ENCODE data around the gene ARHGEF26.
"Not testable (repeated sequence)": the region's sequence is repeated elsewhere in the genome, so short reads cannot be mapped to it uniquely, and the experiment has no call there.

Gene ARHGEF26, protein sequence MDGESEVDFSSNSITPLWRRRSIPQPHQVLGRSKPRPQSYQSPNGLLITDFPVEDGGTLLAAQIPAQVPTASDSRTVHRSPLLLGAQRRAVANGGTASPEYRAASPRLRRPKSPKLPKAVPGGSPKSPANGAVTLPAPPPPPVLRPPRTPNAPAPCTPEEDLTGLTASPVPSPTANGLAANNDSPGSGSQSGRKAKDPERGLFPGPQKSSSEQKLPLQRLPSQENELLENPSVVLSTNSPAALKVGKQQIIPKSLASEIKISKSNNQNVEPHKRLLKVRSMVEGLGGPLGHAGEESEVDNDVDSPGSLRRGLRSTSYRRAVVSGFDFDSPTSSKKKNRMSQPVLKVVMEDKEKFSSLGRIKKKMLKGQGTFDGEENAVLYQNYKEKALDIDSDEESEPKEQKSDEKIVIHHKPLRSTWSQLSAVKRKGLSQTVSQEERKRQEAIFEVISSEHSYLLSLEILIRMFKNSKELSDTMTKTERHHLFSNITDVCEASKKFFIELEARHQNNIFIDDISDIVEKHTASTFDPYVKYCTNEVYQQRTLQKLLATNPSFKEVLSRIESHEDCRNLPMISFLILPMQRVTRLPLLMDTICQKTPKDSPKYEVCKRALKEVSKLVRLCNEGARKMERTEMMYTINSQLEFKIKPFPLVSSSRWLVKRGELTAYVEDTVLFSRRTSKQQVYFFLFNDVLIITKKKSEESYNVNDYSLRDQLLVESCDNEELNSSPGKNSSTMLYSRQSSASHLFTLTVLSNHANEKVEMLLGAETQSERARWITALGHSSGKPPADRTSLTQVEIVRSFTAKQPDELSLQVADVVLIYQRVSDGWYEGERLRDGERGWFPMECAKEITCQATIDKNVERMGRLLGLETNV

DNA sequence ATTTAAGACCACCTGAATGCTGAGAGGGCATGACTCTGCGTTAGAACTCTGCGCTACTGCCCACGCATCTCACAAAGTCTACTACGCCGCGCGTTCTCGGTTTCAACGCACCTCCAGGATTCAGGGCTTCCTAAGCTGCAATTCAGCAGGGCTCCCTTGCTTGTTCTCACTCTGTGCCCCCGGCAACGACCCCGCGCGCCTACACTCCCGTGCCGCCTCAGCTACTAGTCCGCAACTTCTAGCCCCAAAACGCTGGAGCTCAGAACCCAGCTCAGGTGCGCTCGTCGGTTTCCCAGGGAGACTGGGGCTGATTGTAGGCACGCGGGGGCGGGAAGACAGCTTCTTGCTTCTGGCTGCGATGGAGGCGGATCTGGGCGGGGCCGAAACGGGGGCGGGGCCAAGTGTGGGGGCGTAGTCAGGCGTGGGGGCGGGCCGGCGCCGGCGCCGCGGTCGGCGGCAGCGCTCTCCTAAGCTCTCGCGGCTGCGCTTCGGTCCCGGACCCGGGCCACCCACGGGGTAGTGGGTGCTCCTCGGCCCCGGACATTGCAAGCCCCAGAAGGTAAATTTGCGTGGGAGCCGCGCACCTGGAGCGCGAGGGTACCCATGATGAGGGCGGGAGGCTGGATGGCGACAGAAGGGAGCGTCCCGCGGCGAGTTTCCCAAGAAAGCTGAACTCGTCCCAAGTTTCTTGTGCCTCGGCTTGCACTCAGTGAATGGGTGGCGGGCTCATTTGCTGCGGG lies at the start of gene ARHGEF26:
Gene ARHGEF26, plus strand, starts transcription at position 430 of the 740 bp plus-strand sequence. CDS start 603 bp downstream, outside the sequence.
- intact Hi-C loops (cut with DNase I): no loop called here
- peak; percentile 50 to 96 (median 74) for DNase-seq

DNA sequence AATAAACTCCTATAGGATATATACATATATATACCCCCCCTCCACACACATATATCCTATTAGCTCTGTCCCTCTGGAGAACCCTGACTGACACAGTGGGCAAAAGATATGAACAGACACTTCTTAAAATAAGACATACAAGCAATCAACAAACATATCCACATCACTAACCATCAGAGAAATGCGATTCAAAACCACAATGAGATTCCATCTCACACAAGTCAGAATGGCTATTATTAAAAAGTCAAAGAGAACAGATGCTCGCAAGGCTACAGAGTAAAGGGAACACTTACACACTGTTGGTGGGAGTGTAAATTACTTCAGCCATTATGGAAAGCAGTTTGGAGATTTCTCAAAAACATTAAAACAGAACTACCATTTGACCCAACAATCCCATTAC lies 46.2 kb upstream of the ARHGEF26 start:
- no peak for DNase-seq
- intact Hi-C loops (cut with DNase I): no loop called here

DNA sequence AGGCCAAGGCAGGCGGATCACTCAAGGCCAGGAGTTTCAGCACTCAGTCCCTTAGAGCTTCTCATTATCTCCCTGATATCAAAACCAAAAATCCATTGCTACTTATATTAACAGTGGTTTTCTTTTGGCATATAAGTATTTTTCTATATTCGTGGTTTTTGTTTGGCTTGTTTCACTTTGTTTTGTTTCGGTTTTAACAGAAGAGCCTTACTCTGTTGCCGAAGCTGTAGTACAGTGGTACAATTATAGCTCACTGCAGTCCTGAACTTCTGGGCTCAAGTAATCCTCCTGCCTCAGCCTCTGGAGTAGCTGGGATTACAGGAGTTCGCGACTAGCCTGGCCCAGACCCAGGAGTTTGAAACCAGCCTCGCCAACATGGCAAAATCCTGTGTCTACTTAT lies 42.5 kb upstream of the ARHGEF26 start:
- intact Hi-C loops (cut with DNase I): no loop called here
- DNase-seq: no peak

DNA sequence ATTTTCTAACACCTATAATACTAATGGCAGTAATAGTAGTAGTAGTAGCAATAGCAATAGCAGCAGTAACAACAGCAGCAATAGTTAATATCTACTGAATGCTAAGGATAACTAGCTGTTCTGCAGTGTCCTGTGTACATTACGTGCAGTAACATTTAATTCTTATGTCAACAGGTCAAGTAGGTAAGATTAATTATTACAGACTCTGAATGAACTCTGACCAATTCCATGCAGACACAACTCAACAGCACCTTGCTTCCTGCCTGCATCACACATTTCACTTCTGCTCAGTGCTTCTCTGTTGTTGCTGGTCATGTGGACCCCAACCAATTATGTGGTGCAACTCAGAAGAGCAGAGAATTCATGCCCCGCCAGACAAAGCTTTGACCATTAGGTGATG lies 39.9 kb upstream of the ARHGEF26 start:
- DNase-seq: no peak
- intact Hi-C loops (cut with DNase I): no loop called here

DNA sequence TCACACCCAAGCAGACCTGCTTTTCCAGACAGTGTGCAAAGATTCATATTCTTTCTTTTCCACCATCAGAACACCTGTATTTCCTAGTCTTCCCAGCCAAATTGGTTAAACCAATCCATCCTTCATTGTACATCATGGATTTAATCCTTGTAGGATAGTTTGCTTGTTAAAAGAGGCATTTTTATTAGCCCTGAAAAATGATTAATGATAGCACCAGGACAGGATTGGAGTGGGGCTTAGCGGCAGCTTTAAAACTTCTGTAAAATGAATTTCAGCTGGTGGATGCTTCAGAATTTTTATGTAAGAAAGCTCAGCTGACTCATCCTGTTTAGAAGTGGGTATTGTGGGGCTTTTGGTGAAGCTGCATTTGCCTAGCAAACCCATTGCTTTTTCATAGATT lies 36.1 kb upstream of the ARHGEF26 start:
- no peak for DNase-seq
- intact Hi-C loops (cut with DNase I): no loop called here

DNA sequence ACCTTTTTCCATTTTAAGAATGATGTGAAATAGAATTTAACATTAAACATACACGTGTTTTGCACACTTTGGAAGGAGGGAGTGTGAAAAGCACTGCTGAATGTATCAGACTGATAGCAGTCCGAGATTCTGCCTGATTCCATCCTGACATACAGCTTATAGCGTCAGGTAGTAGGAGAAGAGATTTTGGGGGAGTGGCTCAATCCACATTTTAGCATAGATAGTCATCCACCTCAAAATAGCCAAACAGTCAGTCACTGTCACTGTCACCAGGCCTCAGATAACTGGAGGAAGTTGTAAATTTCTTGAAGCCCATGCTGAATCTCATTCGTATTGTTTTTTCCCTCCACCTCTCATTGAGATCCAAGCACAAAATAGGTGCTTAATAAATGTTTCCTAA lies 35.4 kb upstream of the ARHGEF26 start:
- DNase-seq: no peak

DNA sequence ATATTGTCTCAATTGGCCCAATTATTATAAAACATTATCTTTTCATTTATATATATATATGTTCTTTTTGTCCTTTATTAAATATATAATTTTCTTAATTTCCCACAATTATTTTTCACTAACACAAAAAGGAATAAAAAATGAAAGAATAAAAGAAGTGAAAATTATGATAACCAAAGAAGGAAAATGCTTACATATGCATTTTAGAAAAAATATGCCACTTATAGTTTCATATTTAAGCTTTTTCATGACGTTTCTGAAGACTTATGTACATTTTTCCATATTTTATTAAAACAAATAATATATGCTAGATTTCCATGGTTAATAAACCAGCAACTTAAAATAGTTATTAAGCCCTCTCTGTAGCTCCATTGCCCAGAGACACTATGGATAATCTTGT lies 34.9 kb upstream of the ARHGEF26 start:
- intact Hi-C loops (cut with DNase I): no loop called here
- no peak for DNase-seq

More for the DNA sequence above, 35.4 kb upstream of the ARHGEF26 start:
- intact Hi-C loops (cut with DNase I): no loop called here

DNA sequence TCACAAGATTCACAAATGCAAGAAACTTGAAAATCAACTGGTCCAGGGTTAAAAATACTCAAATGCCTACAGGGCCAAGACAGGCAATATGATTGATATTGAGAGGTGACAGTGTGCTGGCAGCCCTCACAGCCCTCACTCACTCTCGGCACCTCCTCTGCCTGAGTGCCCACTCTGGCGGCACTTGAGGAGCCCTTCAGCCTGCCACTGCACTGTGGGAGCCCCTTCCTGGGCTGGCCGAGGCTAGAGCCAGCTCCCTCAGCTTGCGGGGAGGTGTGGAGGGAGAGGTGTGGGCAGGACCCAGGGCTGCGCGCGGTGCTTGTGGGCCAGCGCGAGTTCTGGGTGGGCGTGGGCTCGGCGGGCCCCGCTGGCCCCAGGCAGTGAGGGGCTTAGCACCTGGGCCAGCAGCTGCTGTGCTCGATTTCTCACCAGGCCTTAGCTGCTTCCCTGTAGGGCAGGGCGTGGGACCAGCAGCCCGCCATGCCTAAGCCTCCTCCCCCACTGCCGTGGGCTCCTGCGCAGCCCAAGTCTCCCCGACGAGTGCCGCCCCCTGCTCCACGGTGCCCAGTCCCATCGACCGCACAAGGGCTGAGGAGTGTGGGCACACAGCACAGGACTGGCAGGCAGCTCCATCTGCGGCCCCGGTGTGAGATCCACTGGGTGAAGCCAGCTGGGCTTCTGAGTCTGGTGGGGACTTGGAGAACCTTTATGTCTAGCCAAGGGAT lies 33.3 kb upstream of the ARHGEF26 start:
- intact Hi-C loops (cut with DNase I); DNase-seq: not testable (repeated sequence)

DNA sequence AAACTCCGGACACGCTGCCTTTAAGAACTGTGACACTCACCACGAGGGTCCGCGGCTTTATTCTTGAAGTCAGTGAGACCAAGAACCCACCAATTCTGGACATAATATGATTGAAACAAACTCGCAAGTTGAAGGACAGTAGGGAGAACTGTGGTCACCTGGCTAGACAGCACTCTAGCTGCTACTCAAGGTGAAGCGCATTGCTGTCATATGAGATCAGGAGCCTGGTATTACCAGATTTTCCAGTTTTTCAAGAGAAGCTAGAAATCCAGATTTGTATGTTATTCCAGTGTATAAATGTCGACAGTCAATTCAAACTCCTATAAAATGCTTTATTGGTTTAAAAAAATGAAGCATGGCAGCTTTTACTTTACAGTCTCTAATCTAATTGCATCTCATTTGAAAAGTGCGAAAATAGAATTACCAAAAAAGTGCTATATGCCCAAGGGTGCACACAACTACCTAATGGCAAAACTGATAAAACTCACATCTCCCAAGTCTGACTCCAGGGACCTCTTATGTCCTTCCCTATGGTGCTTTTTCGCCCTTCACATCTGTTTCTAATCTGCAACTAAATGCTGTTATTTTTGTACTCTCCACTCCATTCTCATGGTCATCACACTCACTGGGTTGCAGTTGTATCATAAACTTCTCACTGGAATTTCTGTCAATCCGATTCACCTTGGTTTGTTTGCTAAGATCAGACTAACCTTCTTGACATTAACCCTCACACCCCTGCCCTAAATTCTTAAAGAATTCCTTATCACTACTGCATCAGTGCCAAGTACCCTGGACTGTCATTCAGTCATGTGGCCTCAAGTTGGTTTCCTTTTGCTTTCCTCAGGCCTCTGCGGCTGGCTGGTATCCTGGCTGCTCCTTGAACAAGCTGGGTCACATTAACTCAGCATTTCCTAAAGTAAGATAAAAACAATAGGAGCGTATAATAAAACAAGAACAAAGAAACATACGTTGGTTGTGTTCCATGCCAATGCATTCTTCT lies 31.5 kb upstream of the ARHGEF26 start:
- DNase-seq: no peak
- intact Hi-C loops (cut with DNase I): no loop called here

DNA sequence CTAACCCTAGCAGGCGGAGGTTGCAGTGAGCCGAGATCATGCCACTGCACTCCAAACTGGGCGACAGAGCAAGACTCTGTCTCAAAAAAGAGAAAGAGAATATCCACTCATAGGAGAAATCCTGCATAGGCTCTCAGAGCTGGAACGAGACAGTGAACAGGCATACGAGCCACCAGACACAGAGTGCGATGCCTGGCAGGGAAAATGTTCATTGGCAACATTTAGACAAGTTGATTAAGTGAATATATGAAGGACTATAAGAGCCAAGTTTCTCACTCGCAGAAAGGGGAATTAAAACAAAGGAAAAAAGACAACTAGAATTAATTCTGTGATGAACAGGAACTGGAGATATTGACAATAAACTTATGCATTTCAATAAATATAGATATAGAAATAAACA lies 27.1 kb upstream of the ARHGEF26 start:
- no peak for DNase-seq
- intact Hi-C loops (cut with DNase I): no loop called here

DNA sequence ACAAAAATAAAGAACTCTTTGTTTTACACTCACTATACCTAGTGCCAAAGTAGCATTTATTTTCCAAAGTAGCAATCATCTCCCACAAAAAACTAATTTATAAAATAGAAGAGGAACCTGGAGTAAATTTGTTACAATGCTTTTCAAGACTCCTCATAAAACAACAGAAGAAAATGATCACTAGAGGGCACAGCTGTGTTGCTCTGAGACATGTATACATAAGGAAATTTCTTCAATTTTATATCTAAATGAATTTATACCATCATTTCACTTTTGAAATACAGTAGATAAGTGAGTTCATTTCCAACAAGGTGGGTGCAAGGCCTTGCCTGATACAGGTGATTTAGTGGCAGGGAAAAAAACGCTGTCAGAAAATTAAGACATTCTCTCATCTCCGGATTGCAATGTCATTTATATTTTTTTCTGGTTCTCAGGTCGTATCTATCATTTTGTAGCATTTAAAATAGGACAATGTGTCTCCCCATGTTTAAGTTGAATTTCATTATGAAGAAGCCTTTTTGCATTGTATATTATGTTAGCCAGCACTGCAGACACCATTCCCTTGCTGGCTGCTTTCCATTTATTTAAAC lies 25.3 kb upstream of the ARHGEF26 start:
- intact Hi-C loops (cut with DNase I): loop anchor here (2.0 kb wide), 1 partner anchor 157 kb away; no protein-coding TSS in a partner anchor
- DNase-seq: no peak

DNA sequence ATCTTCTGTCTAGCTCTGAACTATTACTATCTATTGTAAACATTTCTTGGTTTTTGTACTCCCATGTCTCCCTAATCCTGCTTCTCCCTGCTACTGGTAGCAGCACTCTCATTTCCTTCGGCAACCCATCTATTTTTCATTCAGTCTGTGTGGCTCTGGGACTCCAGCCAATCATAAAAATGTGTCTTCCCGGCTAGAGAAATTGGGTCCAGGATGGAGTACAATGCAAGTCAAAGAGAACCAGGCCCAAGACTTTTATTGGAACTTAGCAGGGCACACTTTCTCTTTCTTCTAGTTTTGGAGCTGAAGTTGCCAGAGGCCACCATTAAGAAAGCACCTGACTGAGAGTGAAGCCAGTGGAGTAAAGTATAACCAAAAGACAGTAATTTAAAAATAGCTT lies 22.8 kb upstream of the ARHGEF26 start:
- no peak for DNase-seq
- intact Hi-C loops (cut with DNase I): no loop called here

DNA sequence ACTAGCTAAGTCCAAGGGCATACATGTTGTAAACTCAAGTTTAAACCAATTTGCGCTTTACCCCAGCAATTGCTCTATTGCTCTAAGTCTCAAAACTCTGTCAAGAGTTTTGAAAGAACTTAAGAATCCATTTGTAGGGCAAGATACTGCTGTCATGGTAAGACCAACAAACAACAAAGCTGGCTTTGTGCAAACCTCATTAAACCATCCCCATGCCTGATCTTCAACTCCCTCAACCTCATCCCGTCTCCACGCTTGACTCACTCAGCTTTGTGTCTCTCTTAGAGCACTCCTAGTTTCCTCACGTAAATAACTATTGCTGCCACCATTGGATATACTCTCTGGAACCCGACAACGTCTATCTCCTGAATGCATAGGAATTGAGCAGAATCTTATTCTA lies 20.6 kb upstream of the ARHGEF26 start:
- intact Hi-C loops (cut with DNase I): no loop called here
- DNase-seq: no peak

DNA sequence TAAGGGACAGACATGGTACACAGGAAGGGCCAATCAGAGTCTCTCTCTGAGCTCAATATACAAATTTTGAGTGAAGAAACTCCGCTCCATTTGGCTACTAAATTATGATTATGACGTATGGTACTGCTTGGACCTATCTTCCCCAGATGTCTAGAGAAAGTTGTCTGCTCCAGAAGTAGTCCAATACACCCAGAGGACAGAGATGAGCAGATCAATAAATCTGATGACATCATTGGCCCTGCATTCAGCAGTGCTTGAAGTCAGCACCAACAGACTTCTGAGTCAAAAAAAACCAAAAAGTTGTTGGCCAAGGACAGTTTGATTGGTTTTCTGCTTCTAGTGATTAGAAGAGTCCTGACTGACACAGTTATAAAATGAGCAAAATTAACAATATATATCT lies 19.9 kb upstream of the ARHGEF26 start:
- intact Hi-C loops (cut with DNase I): no loop called here
- DNase-seq: no peak

DNA sequence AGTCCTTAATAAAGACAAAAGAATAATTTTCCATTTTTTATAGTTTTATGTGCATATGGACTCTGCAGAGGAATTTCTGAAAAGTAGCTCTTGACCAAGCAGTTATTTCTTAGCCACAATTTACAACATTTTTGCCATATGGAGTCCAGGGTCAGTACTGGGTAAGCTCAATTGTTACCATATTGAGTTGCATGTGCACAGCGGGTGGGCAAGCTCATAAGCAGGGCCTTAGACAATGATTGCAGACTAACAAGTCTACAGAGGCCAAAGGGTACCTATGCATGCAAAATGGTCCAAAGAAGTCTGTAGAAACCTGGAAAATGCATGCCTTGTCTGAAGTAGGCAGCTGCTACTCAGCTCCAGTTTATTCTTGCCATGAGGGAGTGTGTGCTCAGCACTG lies 19.0 kb upstream of the ARHGEF26 start:
- no peak for DNase-seq
- intact Hi-C loops (cut with DNase I): no loop called here

DNA sequence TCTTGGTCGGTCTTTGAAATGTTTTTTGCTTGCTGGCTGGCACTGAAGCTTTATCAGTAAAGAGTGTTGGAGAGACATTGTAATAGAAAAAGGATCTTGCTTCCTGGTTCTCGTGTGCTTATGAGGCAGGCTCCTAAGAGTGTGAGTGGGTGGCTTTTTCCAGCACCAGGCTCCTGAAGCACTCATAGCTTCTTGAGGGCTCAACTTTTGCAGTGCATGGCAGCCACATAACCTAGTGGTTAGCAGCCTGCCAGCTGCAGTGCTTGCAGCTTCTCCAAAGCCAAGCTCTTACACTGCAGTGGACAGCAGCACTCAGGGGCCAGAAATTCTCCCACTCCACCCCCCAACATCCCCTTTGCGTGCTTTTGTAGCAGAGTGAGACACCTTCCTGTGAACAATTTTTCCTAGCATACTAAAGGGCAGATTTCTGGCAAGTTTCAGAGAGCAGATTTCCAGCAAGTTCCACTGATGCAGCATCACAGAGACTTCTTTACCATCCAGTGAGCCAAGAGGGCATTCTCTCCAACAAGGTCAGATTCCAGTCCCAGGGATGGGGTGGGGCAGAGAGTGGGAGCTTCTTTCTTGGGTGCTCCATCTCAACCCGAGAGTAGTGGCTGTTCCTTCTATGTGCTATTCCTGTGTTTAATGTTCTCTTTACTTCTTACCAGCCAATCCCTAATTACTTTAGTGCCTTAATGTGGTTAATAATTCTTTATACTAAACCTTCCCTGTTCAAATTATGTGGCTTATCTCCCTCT lies 15.8 kb upstream of the ARHGEF26 start:
- DNase-seq: peak in 2 of 10 donors; percentile 80 to 84
- intact Hi-C loops (cut with DNase I): no loop called here

DNA sequence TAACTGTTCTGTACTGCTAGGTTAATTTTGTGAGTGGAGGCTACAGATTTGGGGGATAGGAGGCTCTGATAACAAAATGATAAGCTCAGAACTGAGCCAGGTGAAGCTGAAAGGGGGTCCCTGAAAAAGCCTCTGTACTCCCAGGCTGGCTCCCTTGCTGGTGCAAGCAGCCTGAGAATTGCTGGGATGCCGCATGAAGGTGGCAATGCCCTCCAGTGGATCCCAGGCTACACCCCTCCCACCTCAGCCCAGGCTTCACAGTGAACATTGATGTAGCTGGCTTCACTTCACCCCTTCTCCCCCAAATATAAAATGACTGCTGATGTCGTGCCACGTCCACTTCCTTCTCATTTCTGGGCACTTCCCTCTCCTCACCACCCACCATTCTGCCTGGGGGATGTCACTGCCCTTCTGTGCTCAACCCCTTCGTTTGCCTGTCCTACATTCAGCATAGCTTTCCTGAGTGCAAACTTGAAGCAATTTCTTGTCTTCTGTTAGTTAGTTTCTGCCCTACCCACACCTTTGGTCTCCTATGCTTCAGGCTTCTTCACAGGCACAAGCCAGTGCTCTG lies 9.7 kb upstream of the ARHGEF26 start:
- intact Hi-C loops (cut with DNase I): no loop called here
- peak in 1 of 10 donors; percentile 73 for DNase-seq
